Stomach (tissue), 4 donors: ENCODE results near the gene CCR5AS.

Experiments used
- CTCF ChIP-seq, 7 experiments: fragments of 450-650 bp in 4 of 7; fragments of 200-600 bp in 3 of 7; sonication (generic) in 3 of 7; IDR thresholded peaks; one replicate each; pipeline ENCODE4 v1.5.1; 2016 to 2019; ENCODE audit warnings: antibody characterized with exemption in 7 of 7, control low read depth in 2 of 7, mild to moderate bottlenecking in 1 of 7
- EP300 ChIP-seq: sonication (generic); formaldehyde crosslinking; IDR thresholded peaks from one replicate; pipeline ENCODE4 v1.6.1; 2017; ENCODE audit warnings: antibody characterized with exemption

GRCh38 chr3:46427916-46428833 is 21.3 kb upstream of the CCR5AS start:
- TF ChIP-seq EP300, result no peak
- TF ChIP-seq CTCF (IDR thresholded peaks at IDR 0.05), result no peak
